HG02642 (cell line): Measurements from ENCODE around the gene TRIAP1.
A peak's percentile ranks its signal among the peaks of the same experiment; 100 is the strongest.
"Not testable (repeated sequence)": the region's sequence is repeated elsewhere in the genome, so short reads cannot be mapped to it uniquely, and the experiment has no call there.

Experiments used
- ATAC-seq: cut with Tn5 transposase; IDR thresholded peaks from one replicate; pipeline ENCODE4 v1.9.1; 2021; ENCODE audit warnings: mild to moderate bottlenecking; ENCODE audit not compliant: unreplicated experiment, poor library complexity

Gene TRIAP1

GRCh38 chr12:120445911-120446843 is at the start of gene TRIAP1, which contains the start of gene GATC:
TRIAP1 (minus strand) TSS chr12:120446384; CDS start chr12:120446372, 12 bp downstream.
GATC (plus strand) TSS chr12:120446444; CDS start chr12:120446481, 37 bp downstream.
- peak; percentile 92 for ATAC-seq

GRCh38 chr12:120495186-120495730 is 49.1 kb upstream of the TRIAP1 start:
- ATAC-seq: peak; percentile 22

- ATAC-seq: no peak
Observed at GRCh38 chr12:120490833-120491512, 44.8 kb upstream of the TRIAP1 start.

- no peak for ATAC-seq
Observed at GRCh38 chr12:120490325-120490724, 44.1 kb upstream of the TRIAP1 start.

GRCh38 chr12:120489018-120489417 is 42.8 kb upstream of the TRIAP1 start:
- no peak for ATAC-seq

- ATAC-seq: no peak
Observed at GRCh38 chr12:120488057-120488640, 42.0 kb upstream of the TRIAP1 start.

- ATAC-seq: not testable (repeated sequence)
Observed at GRCh38 chr12:120487552-120487951, 41.4 kb upstream of the TRIAP1 start.

- ATAC-seq: no peak
Observed at GRCh38 chr12:120485961-120486881, 40.0 kb upstream of the TRIAP1 start.

- no peak for ATAC-seq
Observed at GRCh38 chr12:120483621-120484020, 37.4 kb upstream of the TRIAP1 start.

GRCh38 chr12:120481022-120481767 is 35.0 kb upstream of the TRIAP1 start:
- ATAC-seq: no peak

- no peak for ATAC-seq
Observed at GRCh38 chr12:120480211-120480610, 34.0 kb upstream of the TRIAP1 start.

- ATAC-seq: no peak
Observed at GRCh38 chr12:120479458-120479857, 33.3 kb upstream of the TRIAP1 start.

- no peak for ATAC-seq
Observed at GRCh38 chr12:120475643-120476042, 29.5 kb upstream of the TRIAP1 start.

GRCh38 chr12:120474616-120474960 is 28.4 kb upstream of the TRIAP1 start:
- no peak for ATAC-seq

GRCh38 chr12:120473807-120474615 is 27.8 kb upstream of the TRIAP1 start:
- no peak for ATAC-seq

GRCh38 chr12:120472521-120472920 is 26.3 kb upstream of the TRIAP1 start:
- no peak for ATAC-seq

- ATAC-seq: peak; percentile 14
Observed at GRCh38 chr12:120470150-120470784, 24.1 kb upstream of the TRIAP1 start.
